Gastroesophageal sphincter (tissue), 4 donors: ENCODE results near the gene ACRBP. TPM values are rescaled to one million over a fixed set of nuclear protein-coding genes. Genes with fewer than 3 reads are reported as not detected.
"Not testable (repeated sequence)": the region's sequence is repeated elsewhere in the genome, so short reads cannot be mapped to it uniquely, and the experiment has no call there.

Experiments used
- ATAC-seq: fragments of 150-250 bp; one replicate; pipeline ENCODE4 v1.9.1; 2016; ENCODE audit warnings: mild to moderate bottlenecking, moderate library complexity
- H3K27ac ChIP-seq, 4 donors: fragments of 200-600 bp; sonication (generic) in 3 of 4; 1 replicate in 3 of 4; 2 replicates in 1 of 4; pipeline ENCODE4 v1.5.1; 2016 to 2019
- H3K27me3 ChIP-seq: fragments of 200-600 bp; sonication (generic); one replicate; pipeline ENCODE4 v1.5.1; 2019
- H3K36me3 ChIP-seq, 2 donors: fragments of 200-600 bp; sonication (generic); one replicate each; pipeline ENCODE4 v1.5.1; 2019; ENCODE audit warnings: control low read depth in 1 of 2
- H3K4me1 ChIP-seq, 3 donors: fragments of 200-600 bp; sonication (generic); 1 replicate in 2 of 3; 2 replicates in 1 of 3; pipeline ENCODE4 v1.5.1; 2016 to 2019; ENCODE audit warnings: control low read depth in 2 of 3
- H3K4me3 ChIP-seq, 2 donors: fragments of 200-600 bp; sonication (generic); one replicate each; pipeline ENCODE4 v1.5.1; 2019; ENCODE audit warnings: mild to moderate bottlenecking in 1 of 2, moderate library complexity in 1 of 2
- H3K9me3 ChIP-seq, 3 donors: fragments of 200-600 bp; sonication (generic); one replicate each; pipeline ENCODE4 v1.5.1; 2017 to 2019; ENCODE audit warnings: control low read depth in 2 of 3
- CTCF ChIP-seq, 4 experiments: fragments of 200-600 bp in 2 of 4; fragments of 450-650 bp in 2 of 4; sonication (generic) in 1 of 4; IDR thresholded peaks; one replicate each; pipeline ENCODE4 v1.5.1; 2017 to 2019; ENCODE audit warnings: antibody characterized with exemption in 4 of 4, mild to moderate bottlenecking in 2 of 4, moderate library complexity in 2 of 4
- EP300 ChIP-seq: sonication (generic); formaldehyde crosslinking; IDR thresholded peaks from one replicate; pipeline ENCODE4 v1.6.1; 2017; ENCODE audit warnings: antibody characterized with exemption, mild to moderate bottlenecking
- POLR2A ChIP-seq, 2 donors: fragments of 450-650 bp; IDR thresholded peaks; one replicate each; pipeline ENCODE4 v1.6.1; 2017; ENCODE audit warnings: antibody characterized with exemption in 2 of 2, mild to moderate bottlenecking in 2 of 2, moderate library complexity in 1 of 2
- POLR2AphosphoS5 ChIP-seq: sonication (generic); formaldehyde crosslinking; IDR thresholded peaks from one replicate; pipeline ENCODE4 v1.6.1; 2017; ENCODE audit warnings: antibody characterized with exemption
- WGBS, 2 donors: methylation state at CpG; one replicate each; pipeline ENCODE4 v1.1.5; 2018; ENCODE audit warnings: low coverage in 1 of 2; 5-methylcytosine and 5-hydroxymethylcytosine counted together
- total RNA-seq, 4 donors: library from RNA; depleted of rRNA; stranded (reverse); fragments of >200 nt; gene quantifications; one replicate each; pipeline ENCODE4 v1.1.0, GENCODE V29; 2016

Gene ACRBP
- total RNA-seq, 4 donors from 2014 or later, result 0.81 to 3.2 (median 2.4) TPM; not detected in 1

- H3K4me3 ChIP-seq, result peak overlapping the region; percentile 85 to 91
- no peaks in the 10 kb centered on the region for H3K9me3 ChIP-seq
- H3K27me3 ChIP-seq, result no peaks in the 10 kb centered on the region
- WGBS, 2 donors, result 20% methylated on average over 3 of the region's 6 CpGs; no CpG with 5 or more reads in 1 of the 2 donors
- H3K4me1 ChIP-seq, result peaks cover 8 to 65% (median 30%) of the 10 kb centered on the region in 3 donors
- ATAC-seq, result no peak
- TF ChIP-seq POLR2A (IDR thresholded peaks at IDR 0.05) (no peak), EP300 (no peak), CTCF (IDR thresholded peaks at IDR 0.05) (no peak), POLR2AphosphoS5 (no peak)
- H3K36me3 ChIP-seq, result peaks cover 0 to 32% of the 10 kb centered on the region in 2 donors
- peak overlapping the region; percentile 75 to 99 (median 96) for H3K27ac ChIP-seq
Measured at GRCh38 chr12:6604259-6605029, 42.8 kb downstream of the ACRBP start.

- H3K4me3 ChIP-seq, result peak overlapping the region in 1 of 2 donors; percentile 85
- TF ChIP-seq EP300, result no peak
- no peak for TF ChIP-seq POLR2AphosphoS5
- no peak for TF ChIP-seq POLR2A (IDR thresholded peaks at IDR 0.05)
- TF ChIP-seq CTCF (IDR thresholded peaks at IDR 0.05), result no peak
- H3K27me3 ChIP-seq, result no peaks in the 10 kb centered on the region
- peaks cover 8 to 72% (median 30%) of the 10 kb centered on the region in 3 donors for H3K4me1 ChIP-seq
- ATAC-seq, result peak; percentile 9
- H3K9me3 ChIP-seq, result no peaks in the 10 kb centered on the region
- H3K27ac ChIP-seq, result peak overlapping the region; percentile 0 to 99 (median 86)
- 0% methylated on average over 1 of the region's 6 CpGs; no CpG with 5 or more reads in 1 of the 2 donors for WGBS, 2 donors
- H3K36me3 ChIP-seq, result peaks cover 0 to 45% of the 10 kb centered on the region in 2 donors
Measured at GRCh38 chr12:6603095-6603567, 44.1 kb downstream of the ACRBP start.

- H3K27ac ChIP-seq, result peak overlapping the region; percentile 0 to 99 (median 86)
- H3K36me3 ChIP-seq, result peaks cover 0 to 52% of the 10 kb centered on the region in 2 donors
- ATAC-seq, result no peak
- no peaks in the 10 kb centered on the region for H3K9me3 ChIP-seq
- H3K4me3 ChIP-seq, result peak overlapping the region in 1 of 2 donors; percentile 85
- 22% methylated on average over 3 of the region's 3 CpGs; no CpG with 5 or more reads in 1 of the 2 donors for WGBS, 2 donors
- TF ChIP-seq POLR2AphosphoS5 (no peak), POLR2A (IDR thresholded peaks at IDR 0.05) (no peak), EP300 (no peak), CTCF (IDR thresholded peaks at IDR 0.05) (no peak)
- H3K27me3 ChIP-seq, result no peaks in the 10 kb centered on the region
- peaks cover 8 to 66% (median 30%) of the 10 kb centered on the region in 3 donors for H3K4me1 ChIP-seq
Measured at GRCh38 chr12:6602526-6602925, 44.7 kb downstream of the ACRBP start.

- 77% methylated on average over 5 of the region's 10 CpGs; no CpG with 5 or more reads in 1 of the 2 donors for WGBS, 2 donors
- H3K4me3 ChIP-seq, ATAC-seq, H3K27me3 ChIP-seq, H3K9me3 ChIP-seq, H3K27ac ChIP-seq: not testable (repeated sequence)
- Histone ChIP-seq H3K4me1 (peaks cover 0 to 13% (median 0%) of the 10 kb centered on the region in 3 donors), H3K36me3 (peaks cover 10 to 100% of the 10 kb centered on the region in 2 donors)
Measured at GRCh38 chr12:6595673-6596072, 51.6 kb downstream of the ACRBP start.

- H3K4me1 ChIP-seq, result no peaks in the 10 kb centered on the region
- ATAC-seq, result no peak
- 95% methylated on average over 4 of the region's 8 CpGs; no CpG with 5 or more reads in 1 of the 2 donors for WGBS, 2 donors
- no peak for TF ChIP-seq POLR2AphosphoS5
- TF ChIP-seq CTCF (IDR thresholded peaks at IDR 0.05), result no peak
- no peak for TF ChIP-seq POLR2A (IDR thresholded peaks at IDR 0.05)
- TF ChIP-seq EP300, result no peak
- H3K27me3 ChIP-seq, result no peaks in the 10 kb centered on the region
- H3K27ac ChIP-seq, result no peak overlapping the region
- no peak overlapping the region for H3K4me3 ChIP-seq
- H3K36me3 ChIP-seq, result peaks cover 18 to 100% of the 10 kb centered on the region in 2 donors
- H3K9me3 ChIP-seq, result no peaks in the 10 kb centered on the region
Measured at GRCh38 chr12:6592087-6592486, 55.1 kb downstream of the ACRBP start.

Other genes starting within 250 kb of the ACRBP start
- gene CD27, start 202.5 kb downstream of the ACRBP start, total RNA-seq, result under 1 TPM in 2 of 4 donors, not detected in 2; 0.45 to 0.89 TPM
- gene TAPBPL, start 195.4 kb downstream of the ACRBP start, total RNA-seq, result 10 to 100 TPM; 11.6 to 31.3 (median 16.4) TPM
- 10 to 100 TPM; 10.5 to 45.5 (median 17.9) TPM for gene VAMP1, start 176.8 kb downstream of the ACRBP start, total RNA-seq
- 10 to 100 TPM; 51.0 to 99.3 (median 66.0) TPM for gene MRPL51, start 154.2 kb downstream of the ACRBP start, total RNA-seq
- gene NCAPD2, start 153.3 kb downstream of the ACRBP start, total RNA-seq, result 10 to 100 TPM; 21.2 to 28.0 (median 24.8) TPM
- 1,000 to 10,000 TPM; 1,868 to 3,239 (median 2,463) TPM for gene GAPDH, start 112.9 kb downstream of the ACRBP start, total RNA-seq
- 10 to 100 TPM; 16.9 to 27.4 (median 22.1) TPM for gene IFFO1, start 91.4 kb downstream of the ACRBP start, total RNA-seq
- 10 to 100 TPM; 22.5 to 49.8 (median 26.8) TPM for gene NOP2, start 79.1 kb downstream of the ACRBP start, total RNA-seq
- gene CHD4, start 40.1 kb downstream of the ACRBP start, total RNA-seq, result 100 to 1,000 TPM; 133 to 266 (median 219) TPM
- gene LPAR5, start 11.5 kb downstream of the ACRBP start, total RNA-seq, result 1 to 10 TPM in 2 of 4 donors, under 1 TPM in 2; 0.47 to 2.0 (median 1.2) TPM
- 10 to 100 TPM; 43.2 to 63.8 (median 54.3) TPM for gene ING4, start 15.7 kb upstream of the ACRBP start, total RNA-seq
- gene ZNF384, start 41.9 kb upstream of the ACRBP start, total RNA-seq, result 10 to 100 TPM; 26.1 to 57.5 (median 43.6) TPM
- 1 to 10 TPM in 1 of 4 donors, under 1 TPM in 3; 0.46 to 1.2 (median 0.73) TPM for gene PIANP, start 53.4 kb upstream of the ACRBP start, total RNA-seq
- gene COPS7A, start 76.6 kb upstream of the ACRBP start, total RNA-seq, result 10 to 100 TPM; 54.4 to 69.5 (median 55.4) TPM
- 100 to 1,000 TPM; 140 to 290 (median 216) TPM for gene MLF2, start 105.7 kb upstream of the ACRBP start, total RNA-seq
- 100 to 1,000 TPM; 259 to 516 (median 325) TPM for gene PTMS, start 118.9 kb upstream of the ACRBP start, total RNA-seq
- gene LAG3, start 125.1 kb upstream of the ACRBP start, total RNA-seq, result 1 to 10 TPM in 3 of 4 donors, under 1 TPM in 1; 0.30 to 3.0 (median 1.9) TPM
- 10 to 100 TPM in 2 of 4 donors, 1 to 10 TPM in 2; 2.6 to 15.2 (median 9.1) TPM for gene CD4, start 142.1 kb upstream of the ACRBP start, total RNA-seq
- gene GPR162, start 174.4 kb upstream of the ACRBP start, total RNA-seq, result 1 to 10 TPM; 3.7 to 9.7 (median 3.9) TPM
- gene P3H3, start 181.0 kb upstream of the ACRBP start, total RNA-seq, result 10 to 100 TPM; 17.3 to 28.3 (median 23.0) TPM
- 1 to 10 TPM in 3 of 4 donors, under 1 TPM in 1; 0.45 to 1.8 (median 1.3) TPM for gene GNB3, start 193.5 kb upstream of the ACRBP start, total RNA-seq
- gene CDCA3, start 203.9 kb upstream of the ACRBP start, total RNA-seq, result 1 to 10 TPM; 1.1 to 5.9 (median 1.4) TPM
- 10 to 100 TPM; 43.4 to 70.9 (median 65.0) TPM for gene USP5, start 204.7 kb upstream of the ACRBP start, total RNA-seq
- gene TPI1, start 220.1 kb upstream of the ACRBP start, total RNA-seq, result 100 to 1,000 TPM; 324 to 473 (median 392) TPM
- gene SPSB2, start 225.9 kb upstream of the ACRBP start, total RNA-seq, result 10 to 100 TPM in 1 of 4 donors, 1 to 10 TPM in 3; 7.4 to 10.7 (median 8.1) TPM